Prostate gland (tissue), 2 donors: ENCODE data around the gene TNFRSF11A.

Experiments used
- CTCF ChIP-seq, 4 experiments: fragments of 200-600 bp in 2 of 4; fragments of 450-650 bp in 2 of 4; sonication (generic) in 2 of 4; IDR thresholded peaks; 1 replicate in 3 of 4; 2 replicates in 1 of 4; pipeline ENCODE4 v1.5.1; 2016 to 2019; ENCODE audit warnings: antibody characterized with exemption in 4 of 4, mild to moderate bottlenecking in 2 of 4, moderate library complexity in 2 of 4
- POLR2A ChIP-seq: fragments of 450-650 bp; IDR thresholded peaks from one replicate; pipeline ENCODE4 v1.6.1; 2016; ENCODE audit warnings: antibody characterized with exemption, mild to moderate bottlenecking
- POLR2AphosphoS5 ChIP-seq: sonication (generic); formaldehyde crosslinking; IDR thresholded peaks from one replicate; pipeline ENCODE4 v1.6.1; 2017; ENCODE audit warnings: antibody characterized with exemption

GRCh38 chr18:62409821-62410220 lies 84.7 kb downstream of the TNFRSF11A start:
- TF ChIP-seq POLR2A (no peak), CTCF (IDR thresholded peaks at IDR 0.05) (no peak), POLR2AphosphoS5 (no peak)
